Hematopoietic multipotent progenitor cell treated with erythropoietin and hydrocortisone succinate and interleukin-3 and kit ligand, for 15 days (in vitro differentiated cells): ENCODE data around the gene HSD17B12.

Experiments used
- DNase-seq: peaks from one replicate; pipeline ENCODE4 v3.0.0-alpha.2; 2015; ENCODE audit warnings: low spot score

HSD17B12 gene

GRCh38 chr11:43806976-43807375 is 126.4 kb downstream of the HSD17B12 start:
- no peak for DNase-seq

- DNase-seq: no peak
Measured at GRCh38 chr11:43810929-43811596, 130.5 kb downstream of the HSD17B12 start.

GRCh38 chr11:43812471-43812870 is 131.9 kb downstream of the HSD17B12 start:
- DNase-seq: no peak

- DNase-seq: no peak
Measured at GRCh38 chr11:43818220-43818619, 137.7 kb downstream of the HSD17B12 start.

- DNase-seq: no peak
Measured at GRCh38 chr11:43819926-43820325, 139.4 kb downstream of the HSD17B12 start.

GRCh38 chr11:43823316-43823715 is 142.8 kb downstream of the HSD17B12 start:
- no peak for DNase-seq

GRCh38 chr11:43823851-43824250 is 143.3 kb downstream of the HSD17B12 start:
- DNase-seq: no peak

- DNase-seq: peak; percentile 23
Measured at GRCh38 chr11:43825217-43825816, 144.8 kb downstream of the HSD17B12 start.

- no peak for DNase-seq
Measured at GRCh38 chr11:43830928-43831440, 150.4 kb downstream of the HSD17B12 start.

- DNase-seq: no peak
Measured at GRCh38 chr11:43832536-43832935, 152.0 kb downstream of the HSD17B12 start.

GRCh38 chr11:43833657-43834073 is 153.1 kb downstream of the HSD17B12 start:
- DNase-seq: no peak

GRCh38 chr11:43834286-43834685 is 153.7 kb downstream of the HSD17B12 start:
- DNase-seq: no peak

GRCh38 chr11:43835104-43835503 is 154.6 kb downstream of the HSD17B12 start:
- no peak for DNase-seq

- no peak for DNase-seq
Measured at GRCh38 chr11:43837879-43838278, 157.3 kb downstream of the HSD17B12 start.

- no peak for DNase-seq
Measured at GRCh38 chr11:43842021-43842420, 161.5 kb downstream of the HSD17B12 start.

- no peak for DNase-seq
Measured at GRCh38 chr11:43845816-43846215, 165.3 kb downstream of the HSD17B12 start.

- DNase-seq: peak; percentile 57
Measured at GRCh38 chr11:43852057-43852636, 171.6 kb downstream of the HSD17B12 start.

GRCh38 chr11:43853781-43854180 is 173.2 kb downstream of the HSD17B12 start:
- no peak for DNase-seq

GRCh38 chr11:43856993-43857392 is 176.5 kb downstream of the HSD17B12 start:
- no peak for DNase-seq

GRCh38 chr11:43861141-43861540 is 180.6 kb downstream of the HSD17B12 start:
- DNase-seq: no peak

GRCh38 chr11:43866520-43866919 is 186.0 kb downstream of the HSD17B12 start:
- no peak for DNase-seq

GRCh38 chr11:43866969-43867368 is 186.4 kb downstream of the HSD17B12 start:
- DNase-seq: no peak

GRCh38 chr11:43868852-43869567 is 188.5 kb downstream of the HSD17B12 start:
- DNase-seq: peak; percentile 10
